SK-N-DZ (cell line): Measurements from ENCODE around the gene TMEM178A.

Source experiments
- DNase-seq: peaks from one replicate; pipeline ENCODE4 v3.0.0-alpha.2; 2015; ENCODE audit warnings: low spot score

Gene TMEM178A

GRCh38 chr2:39676342-39676741 lies 10.6 kb downstream of the TMEM178A start:
- no peak for DNase-seq

- no peak for DNase-seq
Observed at GRCh38 chr2:39678170-39678569, 12.5 kb downstream of the TMEM178A start.

DNA sequence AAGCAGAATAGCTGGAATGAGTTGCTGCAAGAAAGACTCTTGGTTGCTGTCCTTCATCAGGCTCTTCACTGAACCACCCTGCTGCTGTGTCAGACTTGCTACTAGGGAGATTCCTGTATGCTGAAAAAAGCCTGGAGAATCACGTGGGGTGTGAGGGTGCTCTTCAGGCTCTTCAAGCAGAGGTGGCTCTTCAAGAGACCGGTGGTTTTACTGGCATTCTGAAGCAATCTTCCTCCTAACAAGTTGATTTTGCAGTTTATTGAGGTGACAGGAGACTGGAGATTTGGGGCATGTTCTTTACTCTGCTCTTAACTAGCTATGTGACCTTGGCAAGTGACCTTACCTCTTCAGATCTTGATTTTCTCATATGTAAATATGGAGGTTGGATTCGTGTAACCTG lies 14.1 kb downstream of the TMEM178A start:
- DNase-seq = no peak

DNA sequence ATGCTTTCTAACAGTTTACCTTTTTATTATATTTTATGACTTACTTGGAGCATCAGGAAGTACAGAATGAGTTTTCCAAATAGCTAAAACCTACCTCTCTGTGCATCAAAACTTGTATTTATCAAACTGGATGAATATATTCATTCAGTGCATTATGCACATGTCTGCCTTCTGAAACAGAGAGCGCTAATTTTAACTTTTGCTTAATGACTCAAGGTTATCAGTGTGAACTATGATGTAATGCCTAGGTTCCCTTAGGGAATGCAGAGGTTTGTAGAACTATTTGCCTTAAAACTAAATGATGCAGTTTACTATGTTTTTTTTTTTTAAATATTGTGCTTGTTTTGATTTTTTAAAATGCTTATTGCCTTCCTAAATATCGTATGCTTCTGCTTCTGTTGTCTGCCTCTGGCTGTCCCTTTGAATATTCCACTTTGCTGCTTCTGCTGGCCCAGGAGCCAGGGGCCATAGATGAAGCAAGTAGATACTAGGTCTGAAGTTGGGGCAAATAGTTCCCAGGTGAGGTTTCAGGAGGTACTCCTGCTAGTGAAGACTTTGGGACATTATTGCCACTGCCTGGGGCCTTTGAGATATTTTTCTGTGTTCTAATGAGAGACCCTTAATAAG lies 16.5 kb downstream of the TMEM178A start:
- no peak for DNase-seq

GRCh38 chr2:39683022-39683699 lies 17.4 kb downstream of the TMEM178A start:
- DNase-seq = no peak

DNA sequence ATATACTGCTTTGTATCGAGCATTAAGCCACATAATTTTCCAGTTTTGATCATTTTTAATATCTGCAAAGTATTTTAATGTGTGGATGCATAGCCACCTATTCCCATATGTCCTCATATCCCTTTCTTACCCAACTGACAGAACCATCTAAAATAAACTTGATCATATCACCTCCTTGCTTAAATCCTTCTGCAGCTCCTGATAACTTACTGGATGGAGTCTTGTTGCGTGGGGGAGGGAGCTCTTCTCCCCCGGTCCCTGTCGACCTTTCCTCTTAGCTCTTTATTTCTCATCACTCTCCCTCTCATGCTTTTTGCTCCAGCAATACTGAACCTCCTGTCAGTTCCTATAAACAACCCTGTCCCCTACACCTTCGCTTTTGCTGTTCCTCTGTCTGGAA lies 18.7 kb downstream of the TMEM178A start:
- DNase-seq = no peak

DNA sequence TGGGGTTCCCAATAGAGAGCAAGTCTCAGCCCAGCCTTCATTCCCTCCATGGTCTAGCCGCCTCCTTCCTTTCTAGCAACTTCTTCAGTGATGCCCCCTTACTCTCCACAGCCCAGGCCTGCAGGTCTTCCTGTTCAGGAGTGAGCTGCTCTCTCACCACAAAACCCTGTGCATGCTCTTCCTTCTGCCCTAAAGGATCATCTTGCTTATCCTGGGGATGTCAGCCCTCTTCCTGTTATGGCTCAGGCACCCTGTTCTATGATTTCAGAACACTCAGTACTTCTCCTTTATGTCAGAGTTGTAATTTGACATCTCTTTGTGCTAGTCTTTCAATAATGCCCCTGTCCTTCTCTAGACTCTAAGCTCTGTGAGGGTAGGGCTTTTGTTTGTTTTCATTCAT lies 19.4 kb downstream of the TMEM178A start:
- DNase-seq = no peak

GRCh38 chr2:39686456-39686855 lies 20.7 kb downstream of the TMEM178A start:
- no peak for DNase-seq

- no peak for DNase-seq
Observed at GRCh38 chr2:39688181-39688580, 22.5 kb downstream of the TMEM178A start.

DNA sequence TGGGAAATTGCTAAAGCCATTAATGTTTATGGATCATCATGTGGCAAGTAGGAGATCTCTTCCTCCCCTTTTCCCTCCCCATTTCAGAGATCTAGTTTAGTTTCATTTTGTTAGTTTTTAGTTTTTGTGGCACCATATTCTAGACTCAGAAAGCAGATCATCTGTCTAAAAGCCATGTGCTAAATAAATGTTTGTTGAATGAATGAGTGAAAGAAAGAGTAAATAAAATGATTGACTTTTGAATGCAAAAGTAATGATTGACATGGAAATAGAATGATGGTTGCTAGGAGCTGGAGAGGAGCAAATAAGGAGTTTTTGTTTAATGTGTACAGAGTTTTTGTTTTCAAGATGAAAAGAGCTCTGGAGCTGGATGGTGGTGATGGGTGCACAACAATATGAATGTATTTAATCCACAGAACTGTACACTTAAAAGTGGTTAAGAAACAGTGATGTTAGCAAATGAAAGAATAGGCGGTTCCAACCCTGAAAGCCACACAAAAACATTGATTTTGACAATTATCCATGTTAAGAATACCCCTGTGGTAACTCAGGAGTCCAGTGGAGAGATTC lies 23.6 kb downstream of the TMEM178A start:
- DNase-seq = no peak

- no peak for DNase-seq
Observed at GRCh38 chr2:39689876-39690275, 24.2 kb downstream of the TMEM178A start.

DNA sequence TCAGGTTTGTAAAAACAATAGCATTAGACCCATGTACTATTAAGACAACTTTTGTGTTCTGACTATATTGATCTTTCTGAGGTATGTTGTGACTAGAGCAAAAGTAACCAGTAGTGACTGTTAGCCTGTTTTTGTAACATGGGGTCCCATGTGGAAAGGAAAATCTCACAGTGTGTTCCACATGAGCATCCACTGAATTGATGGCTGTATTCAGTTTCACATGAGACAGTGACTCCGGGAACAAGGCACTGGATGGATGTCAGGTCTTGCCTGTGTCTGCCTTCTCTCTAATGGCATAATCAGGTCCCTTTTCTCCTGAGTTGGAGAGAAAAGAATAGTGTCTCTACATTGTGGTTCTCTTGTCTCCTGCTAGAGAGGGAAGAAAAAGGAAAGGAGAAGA lies 27.5 kb downstream of the TMEM178A start:
- no peak for DNase-seq

GRCh38 chr2:39696101-39696553 lies 30.4 kb downstream of the TMEM178A start:
- no peak for DNase-seq

DNA sequence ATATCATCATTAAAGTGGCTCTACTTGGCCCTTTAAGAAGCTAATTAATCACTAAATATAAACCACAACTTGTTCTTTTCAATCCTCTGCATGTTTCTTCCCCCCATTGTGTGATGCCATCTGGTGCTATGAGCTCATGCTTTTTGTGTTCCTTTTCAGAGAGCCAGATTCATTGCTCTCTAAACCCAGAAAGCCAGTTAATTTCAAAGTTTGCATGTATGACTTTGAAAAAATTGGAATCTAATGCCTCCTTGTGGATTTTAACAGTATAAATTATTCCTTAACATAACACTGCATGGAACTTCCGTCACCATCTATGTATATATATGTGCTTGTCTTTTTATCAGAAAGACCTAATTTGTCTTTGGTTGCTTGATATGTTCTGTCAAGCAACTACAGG lies 31.1 kb downstream of the TMEM178A start:
- no peak for DNase-seq

- DNase-seq = no peak
Observed at GRCh38 chr2:39697454-39697853, 31.7 kb downstream of the TMEM178A start.

- DNase-seq = no peak
Observed at GRCh38 chr2:39701137-39701536, 35.4 kb downstream of the TMEM178A start.

DNA sequence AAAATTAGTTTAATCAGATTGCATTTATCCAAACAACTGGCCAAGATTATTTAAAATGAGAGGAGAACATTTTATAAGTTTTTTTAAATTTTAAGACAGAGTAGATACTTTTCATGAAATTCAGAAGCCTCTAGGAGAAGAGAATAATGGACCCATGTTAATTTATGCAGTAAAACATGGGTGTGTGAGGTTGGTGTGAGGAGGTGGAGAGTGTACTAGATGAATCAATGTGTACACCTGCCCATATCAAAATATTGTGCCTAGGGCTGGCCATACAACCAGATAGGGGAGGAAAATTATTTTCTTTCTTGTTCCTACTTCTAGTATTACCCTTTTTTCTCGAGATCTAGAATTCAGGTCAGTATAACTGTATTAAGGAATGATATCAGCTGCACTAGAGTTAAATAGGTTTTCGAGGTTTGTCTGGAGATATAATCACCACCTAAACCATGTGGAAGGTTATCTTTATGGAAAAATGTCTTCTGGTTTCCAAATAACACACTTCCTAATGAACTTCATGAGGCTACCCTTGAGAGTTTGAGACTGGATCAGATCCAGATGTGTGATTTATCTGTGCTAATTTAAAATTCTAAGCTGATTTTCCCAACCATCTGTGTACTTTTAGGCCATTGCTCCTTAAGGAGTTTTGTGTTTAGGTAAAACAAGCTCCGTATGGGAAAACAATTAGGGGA lies 37.6 kb downstream of the TMEM178A start:
- DNase-seq = peak; percentile 59

- no peak for DNase-seq
Observed at GRCh38 chr2:39704540-39704939, 38.8 kb downstream of the TMEM178A start.

DNA sequence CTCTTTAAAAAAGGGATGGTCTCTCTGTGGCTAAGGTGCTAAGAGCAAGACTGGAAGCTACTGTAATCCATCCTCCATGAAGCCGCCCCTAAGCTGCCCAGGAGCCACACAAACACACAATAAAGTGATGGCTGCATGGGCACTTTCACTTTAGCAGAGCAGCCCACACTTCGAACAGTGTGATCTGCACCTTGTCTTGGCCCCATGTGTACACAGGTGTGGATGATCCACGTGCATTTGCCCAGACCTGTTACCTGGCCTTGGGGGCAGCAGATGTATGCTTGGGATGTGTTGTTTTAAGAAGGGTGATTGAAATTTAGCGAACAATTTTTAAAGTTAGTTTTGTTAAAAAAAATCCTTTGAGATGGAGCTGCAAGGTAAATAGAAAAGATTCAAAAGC lies 39.9 kb downstream of the TMEM178A start:
- no peak for DNase-seq

DNA sequence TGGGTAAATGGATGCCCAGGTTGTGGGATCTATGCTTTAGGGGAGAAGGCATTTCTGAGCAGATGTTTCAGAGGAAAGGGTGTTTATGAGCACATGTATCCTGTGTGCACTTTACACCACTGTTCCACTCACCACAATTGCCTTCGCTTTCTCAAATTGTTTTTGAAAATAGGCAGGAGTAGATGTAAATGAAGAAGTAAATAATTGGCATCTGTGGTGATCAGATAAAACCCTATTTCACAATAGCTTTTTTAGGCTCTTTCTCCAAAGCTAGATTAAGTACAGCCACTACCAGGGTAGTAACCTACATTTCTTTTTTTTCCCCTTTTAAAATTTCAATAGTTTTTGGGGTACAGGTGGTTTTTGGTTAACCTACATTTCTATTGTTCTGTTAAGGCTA lies 40.6 kb downstream of the TMEM178A start:
- no peak for DNase-seq

DNA sequence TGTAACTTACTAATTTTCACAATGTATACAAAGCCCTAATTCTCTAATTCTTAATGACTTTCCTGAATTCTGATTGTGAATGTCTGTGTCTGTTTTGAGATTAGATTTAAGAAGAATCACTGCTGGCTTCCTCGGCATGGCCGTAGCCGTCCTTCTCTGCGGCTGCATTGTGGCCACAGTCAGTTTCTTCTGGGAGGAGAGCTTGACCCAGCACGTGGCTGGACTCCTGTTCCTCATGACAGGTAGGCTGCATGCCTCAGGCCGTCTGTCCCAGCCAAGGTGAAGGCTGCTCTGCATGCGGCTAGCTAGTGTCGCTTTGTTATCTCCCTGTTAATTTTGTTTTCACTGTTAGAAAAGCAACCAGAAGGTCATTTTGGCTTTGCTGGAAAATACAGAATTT lies 41.2 kb downstream of the TMEM178A start:
- DNase-seq = no peak

- DNase-seq = no peak
Observed at GRCh38 chr2:39708003-39708402, 42.3 kb downstream of the TMEM178A start.

- no peak for DNase-seq
Observed at GRCh38 chr2:39710807-39711206, 45.1 kb downstream of the TMEM178A start.
